ENCODE results near the gene ALK. TPM values are rescaled to one million over a fixed set of nuclear protein-coding genes. Genes with fewer than 3 reads are reported as not detected.

The ALK gene
- total RNA-seq, 2 donors from 2014 or later, result 0.16 to 0.26 TPM

DNA sequence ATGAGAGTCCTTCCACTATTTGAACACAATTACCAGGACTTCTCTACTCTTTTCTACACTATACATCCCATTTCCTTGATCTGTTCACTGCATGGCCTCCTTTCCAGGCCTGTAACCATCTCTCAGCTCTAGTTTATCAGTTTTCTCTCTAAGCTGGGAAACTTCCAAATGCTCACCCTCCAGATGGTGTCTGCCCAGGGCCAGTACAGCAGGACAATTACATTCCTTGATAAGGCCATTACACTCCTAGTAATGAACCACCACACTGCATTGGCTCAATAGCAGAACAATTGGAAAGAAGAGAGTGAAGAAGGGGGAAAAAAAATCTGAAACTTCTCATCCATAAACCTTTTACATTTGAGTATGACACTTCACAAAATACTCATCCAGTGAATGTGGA, 359.1 kb downstream of the ALK start:
- Histone ChIP-seq H3K36me3 (no peaks in the 10 kb centered on the region), H3K4me1 (no peaks in the 10 kb centered on the region), H3K27me3 (no peaks in the 10 kb centered on the region), H3K9me3 (no peaks in the 10 kb centered on the region), H3K4me3 (no peak overlapping the region), H3K27ac (no peak overlapping the region)
- no peak for TF ChIP-seq CTCF (IDR thresholded peaks at IDR 0.05)
- no peak for DNase-seq (ENCODE audit: low spot score)

- H3K27me3 ChIP-seq, result no peaks in the 10 kb centered on the region
- DNase-seq (ENCODE audit: low spot score), result no peak
- H3K9me3 ChIP-seq, result no peaks in the 10 kb centered on the region
- no peak overlapping the region for H3K27ac ChIP-seq
- no peaks in the 10 kb centered on the region for H3K4me1 ChIP-seq
- H3K36me3 ChIP-seq, result no peaks in the 10 kb centered on the region
- TF ChIP-seq CTCF (IDR thresholded peaks at IDR 0.05), result no peak
- H3K4me3 ChIP-seq, result no peak overlapping the region
Observed at GRCh38 chr2:29561628-29562027, 359.8 kb downstream of the ALK start.

DNA sequence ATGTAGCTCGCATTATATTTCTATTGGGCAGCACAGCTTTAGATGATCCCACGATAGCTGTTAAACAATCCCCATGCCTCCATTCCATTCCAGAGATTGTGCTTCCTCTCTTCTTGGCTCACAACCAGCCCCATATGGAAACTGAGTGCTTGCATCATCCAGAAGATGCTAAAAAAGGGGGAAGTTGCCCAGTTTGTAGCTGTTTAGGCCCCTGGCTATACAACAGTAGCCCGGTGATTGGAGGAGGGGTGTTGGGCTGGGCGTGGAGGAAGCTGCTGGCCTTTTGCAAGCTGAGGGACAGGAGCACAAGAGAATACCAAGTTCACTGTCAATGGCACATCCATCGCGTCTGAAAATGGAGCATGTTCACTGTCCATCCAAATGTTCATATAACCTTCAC, 360.2 kb downstream of the ALK start:
- TF ChIP-seq CTCF (IDR thresholded peaks at IDR 0.05), result no peak
- H3K27ac ChIP-seq, result no peak overlapping the region
- no peaks in the 10 kb centered on the region for H3K4me1 ChIP-seq
- H3K27me3 ChIP-seq, result no peaks in the 10 kb centered on the region
- H3K9me3 ChIP-seq, result no peaks in the 10 kb centered on the region
- no peak for DNase-seq (ENCODE audit: low spot score)
- H3K4me3 ChIP-seq, result no peak overlapping the region
- no peaks in the 10 kb centered on the region for H3K36me3 ChIP-seq

GRCh38 chr2:29560566-29560965, 360.8 kb downstream of the ALK start:
- Histone ChIP-seq H3K27ac (no peak overlapping the region), H3K4me3 (no peak overlapping the region), H3K4me1 (no peaks in the 10 kb centered on the region), H3K36me3 (no peaks in the 10 kb centered on the region), H3K9me3 (no peaks in the 10 kb centered on the region), H3K27me3 (no peaks in the 10 kb centered on the region)
- no peak for TF ChIP-seq CTCF (IDR thresholded peaks at IDR 0.05)
- DNase-seq (ENCODE audit: low spot score), result no peak

- no peaks in the 10 kb centered on the region for H3K4me1 ChIP-seq
- no peaks in the 10 kb centered on the region for H3K27me3 ChIP-seq
- H3K9me3 ChIP-seq, result no peaks in the 10 kb centered on the region
- H3K4me3 ChIP-seq, result no peak overlapping the region
- TF ChIP-seq CTCF (IDR thresholded peaks at IDR 0.05), result no peak
- no peak overlapping the region for H3K27ac ChIP-seq
- DNase-seq (ENCODE audit: low spot score), result no peak
- no peaks in the 10 kb centered on the region for H3K36me3 ChIP-seq
Observed at GRCh38 chr2:29560030-29560429, 361.4 kb downstream of the ALK start.

GRCh38 chr2:29559578-29559977, 361.8 kb downstream of the ALK start:
- TF ChIP-seq CTCF (IDR thresholded peaks at IDR 0.05), result no peak
- H3K4me3 ChIP-seq, result no peak overlapping the region
- H3K27ac ChIP-seq, result no peak overlapping the region
- H3K9me3 ChIP-seq, result no peaks in the 10 kb centered on the region
- no peaks in the 10 kb centered on the region for H3K27me3 ChIP-seq
- no peak for DNase-seq (ENCODE audit: low spot score)
- H3K4me1 ChIP-seq, result no peaks in the 10 kb centered on the region
- H3K36me3 ChIP-seq, result no peaks in the 10 kb centered on the region

All from right atrium auricular region (tissue), 2 donors.